GM10248 (cell line): ENCODE results near the gene HLF.
"Not testable (repeated sequence)": the region's sequence is repeated elsewhere in the genome, so short reads cannot be mapped to it uniquely, and the experiment has no call there.

ENCODE experiments used
- CTCF ChIA-PET: fragments of 300-600 bp; sonication (Branson Sonifier 250); formaldehyde crosslinking; extraction: SDS; loops from one replicate; lab custom pipeline; 2021; ENCODE audit warnings: antibody characterized with exemption; lab: Yijun Ruan, JAX
- POLR2A ChIA-PET: fragments of 350-650 bp; sonication (Branson Sonifier 250); formaldehyde crosslinking; extraction: SDS; loops from one replicate; lab custom pipeline; 2020; ENCODE audit warnings: antibody characterized with exemption; lab: Yijun Ruan, JAX
- DNase-seq: peaks from one replicate; pipeline ENCODE4 v3.0.0; 2012; ENCODE audit errors: extremely low spot score
- CTCF ChIP-seq: IDR thresholded peaks from 2 replicates; pipeline ENCODE4 v1.5.1; 2012; ENCODE audit warnings: mild to moderate bottlenecking, low read depth; ENCODE audit errors: extremely low read depth, missing control alignments, control extremely low read depth

HLF gene

GRCh38 chr17:55323518-55324295 lies 58.9 kb downstream of the HLF start:
- POLR2A ChIA-PET: no interaction called here
- no peak for DNase-seq
- TF ChIP-seq CTCF: no peak
- CTCF ChIA-PET: interaction anchor here (1.6 kb wide), 1 partner anchor 11 kb away, joined by 4 read pairs; no protein-coding TSS in a partner anchor

DNA sequence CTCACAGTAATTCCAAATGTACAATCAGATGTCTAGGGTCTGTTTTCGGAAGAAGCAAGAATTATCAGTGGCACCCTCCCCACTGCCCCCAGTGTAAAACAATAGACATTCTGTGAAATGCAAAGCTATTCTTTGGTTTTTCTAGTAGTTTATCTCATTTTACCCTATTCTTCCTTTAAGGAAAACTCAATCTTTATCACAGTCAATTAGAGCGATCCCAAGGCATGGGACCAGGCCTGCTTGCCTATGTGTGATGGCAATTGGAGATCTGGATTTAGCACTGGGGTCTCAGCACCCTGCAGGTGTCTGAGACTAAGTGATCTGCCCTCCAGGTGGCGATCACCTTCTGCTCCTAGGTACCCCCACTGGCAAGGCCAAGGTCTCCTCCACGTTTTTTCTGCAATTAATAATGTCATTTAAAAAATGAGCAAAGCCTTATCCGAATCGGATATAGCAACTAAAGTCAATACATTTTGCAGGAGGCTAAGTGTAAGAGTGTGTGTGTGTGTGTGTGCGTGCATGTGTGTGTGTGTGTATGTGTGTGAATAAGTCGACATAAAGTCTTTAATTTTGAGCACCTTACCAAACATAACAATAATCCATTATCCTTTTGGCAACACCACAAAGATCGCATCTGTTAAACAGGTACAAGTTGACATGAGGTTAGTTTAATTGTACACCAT lies 59.7 kb downstream of the HLF start:
- ChIA-PET CTCF (interaction anchor here (1.6 kb wide), 1 partner anchor 11 kb away, joined by 4 read pairs; no protein-coding TSS in a partner anchor), POLR2A (no interaction called here)
- no peak for DNase-seq
- TF ChIP-seq CTCF: no peak

GRCh38 chr17:55325406-55325805 lies 60.6 kb downstream of the HLF start:
- POLR2A ChIA-PET: no interaction called here

DNA sequence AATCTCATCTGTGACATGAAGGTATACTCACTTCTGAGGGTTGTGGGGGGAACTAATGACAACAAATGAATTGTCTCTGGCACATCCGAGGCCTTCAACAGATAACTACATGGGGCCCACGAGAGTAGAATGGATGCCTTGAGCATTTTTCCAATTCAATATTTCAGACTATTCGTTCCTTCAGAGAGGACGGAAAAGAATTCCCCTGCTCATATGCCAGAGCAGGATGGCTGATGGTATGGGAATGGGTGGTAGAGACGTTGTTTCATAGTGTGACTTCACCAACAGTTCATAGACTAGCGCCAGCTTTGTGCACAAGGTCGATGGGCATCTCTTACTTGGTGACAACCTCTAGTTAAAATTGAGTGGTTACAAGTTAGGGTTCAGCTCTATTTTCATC lies 61.3 kb downstream of the HLF start:
- CTCF ChIA-PET: interaction anchor here (0.9 to 1.3 kb wide), 2 partner anchors 9 to 333 kb away, joined by 3 read pairs; no protein-coding TSS in a partner anchor
- POLR2A ChIA-PET: no interaction called here
- TF ChIP-seq CTCF: no peak
- no peak for DNase-seq

More at GRCh38 chr17:55325406-55325805, 60.6 kb downstream of the HLF start:
- no peak for DNase-seq
- CTCF ChIA-PET: interaction anchor here (0.9 to 1.3 kb wide), 2 partner anchors 10 to 332 kb away, joined by 3 read pairs; no protein-coding TSS in a partner anchor
- no peak for TF ChIP-seq CTCF

- no peak for TF ChIP-seq CTCF
- no peak for DNase-seq
- CTCF ChIA-PET: interaction anchor here (1.1 kb wide), 1 partner anchor 10 kb away, joined by 3 read pairs; no protein-coding TSS in a partner anchor
- POLR2A ChIA-PET: no interaction called here
These were observed 62.7 kb downstream of the HLF start for GRCh38 chr17:55327225-55328088.

- CTCF ChIA-PET, DNase-seq, POLR2A ChIA-PET: not testable (repeated sequence)
These were observed 63.8 kb downstream of the HLF start for GRCh38 chr17:55328514-55328913.
